Left lung (tissue), 10 donors: Measurements from ENCODE around the gene INSYN2B. TPM values are rescaled to one million over a fixed set of nuclear protein-coding genes. Genes with fewer than 3 reads are reported as not detected.

Experiments
- ATAC-seq: fragments of 200-7000 bp; cut with Tn5 transposase; one replicate; pipeline ENCODE4 v1.9.1; 2020; ENCODE audit warnings: moderate library complexity
- DNase-seq, 4 donors: peaks; one replicate each; pipeline ENCODE4 v3.0.0-alpha.2; 2013 to 2020
- H3K27ac ChIP-seq, 2 donors: fragments of 200-600 bp; sonication (generic) in 1 of 2; one replicate each; pipeline versions ENCODE4 v1.5.0 to v1.8.0; 2020 to 2021
- H3K27me3 ChIP-seq, 2 donors: fragments of 200-600 bp; sonication (generic) in 1 of 2; one replicate each; pipeline versions ENCODE4 v1.5.0 to v1.8.0; 2020 to 2021
- H3K36me3 ChIP-seq, 2 donors: fragments of 200-600 bp; sonication (generic) in 1 of 2; one replicate each; pipeline versions ENCODE4 v1.5.0 to v1.8.0; 2020 to 2021
- H3K4me1 ChIP-seq, 2 donors: fragments of 200-600 bp; one replicate each; pipeline ENCODE4 v1.8.0; 2021
- H3K4me3 ChIP-seq, 2 donors: fragments of 200-600 bp; sonication (generic) in 1 of 2; one replicate each; pipeline versions ENCODE4 v1.5.0 to v1.8.0; 2020 to 2021; ENCODE audit warnings: mild to moderate bottlenecking in 1 of 2
- H3K9me3 ChIP-seq, 2 donors: fragments of 200-600 bp; sonication (generic) in 1 of 2; one replicate each; pipeline versions ENCODE4 v1.5.0 to v1.8.0; 2020 to 2021
- intact Hi-C, 2 donors: fragments of 100-400 bp; cut with DNase I; formaldehyde crosslinking; loops; one replicate each; pipeline versions ENCODE4 v1.11.2 to v1.14.2; 2022
- polyA plus RNA-seq, 6 donors: library from polyadenylated mRNA; unstranded; fragments of 120-200 nt; gene quantifications; one replicate each; pipeline ENCODE4 v1.2.1, GENCODE V29; 2013; ENCODE audit not compliant: insufficient read length in 6 of 6
- total RNA-seq, 2 donors: library from RNA; stranded (reverse); fragmentation: NEBNext Ultra II Directional; extraction: Animal tissue kit (Norgen Biotek cat#: 25700); gene quantifications; one replicate each; pipeline ENCODE4 v1.2.1, GENCODE V29; 2021
- TF ChIP-seq, protein P1 (sequence below), 2 donors: fragments of 200-600 bp; sonication (generic) in 1 of 2; IDR thresholded peaks; one replicate each; pipeline versions ENCODE4 v1.5.0 to v1.8.0; 2021; ENCODE audit warnings: antibody characterized with exemption in 2 of 2
- donor health status: DM: no; HTN: yes; CAD: no.
- donor health status: DM: no; HTN: no; CAD: no.

Gene INSYN2B
- total and polyA plus RNA-seq, 8 donors: 0.10 to 7.0 (median 4.2) TPM

DNA sequence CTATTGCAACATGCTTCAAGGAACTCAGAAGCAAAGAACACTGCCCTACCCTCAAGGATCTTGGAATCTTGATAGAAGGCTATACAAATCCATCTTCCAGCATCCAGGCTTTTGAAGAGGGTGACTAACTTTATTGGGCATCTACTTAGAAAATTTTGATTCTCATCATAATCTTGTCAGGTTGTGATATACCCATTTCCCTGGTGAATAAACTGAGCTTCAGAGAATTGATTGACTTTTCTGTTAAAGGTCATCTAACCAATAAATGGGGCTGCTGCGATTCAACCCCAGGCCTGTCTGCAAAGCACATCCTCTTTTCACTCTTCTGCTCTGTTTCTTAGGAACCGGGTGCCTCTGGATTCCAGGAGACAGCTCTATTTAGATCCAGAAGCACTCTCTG, 19.9 kb upstream of the INSYN2B start:
- intact Hi-C loops: no loop called here
- DNase-seq: no peak
- TF ChIP-seq, protein P1, sequence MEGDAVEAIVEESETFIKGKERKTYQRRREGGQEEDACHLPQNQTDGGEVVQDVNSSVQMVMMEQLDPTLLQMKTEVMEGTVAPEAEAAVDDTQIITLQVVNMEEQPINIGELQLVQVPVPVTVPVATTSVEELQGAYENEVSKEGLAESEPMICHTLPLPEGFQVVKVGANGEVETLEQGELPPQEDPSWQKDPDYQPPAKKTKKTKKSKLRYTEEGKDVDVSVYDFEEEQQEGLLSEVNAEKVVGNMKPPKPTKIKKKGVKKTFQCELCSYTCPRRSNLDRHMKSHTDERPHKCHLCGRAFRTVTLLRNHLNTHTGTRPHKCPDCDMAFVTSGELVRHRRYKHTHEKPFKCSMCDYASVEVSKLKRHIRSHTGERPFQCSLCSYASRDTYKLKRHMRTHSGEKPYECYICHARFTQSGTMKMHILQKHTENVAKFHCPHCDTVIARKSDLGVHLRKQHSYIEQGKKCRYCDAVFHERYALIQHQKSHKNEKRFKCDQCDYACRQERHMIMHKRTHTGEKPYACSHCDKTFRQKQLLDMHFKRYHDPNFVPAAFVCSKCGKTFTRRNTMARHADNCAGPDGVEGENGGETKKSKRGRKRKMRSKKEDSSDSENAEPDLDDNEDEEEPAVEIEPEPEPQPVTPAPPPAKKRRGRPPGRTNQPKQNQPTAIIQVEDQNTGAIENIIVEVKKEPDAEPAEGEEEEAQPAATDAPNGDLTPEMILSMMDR (IDR thresholded peaks at IDR 0.05): no peak

DNA sequence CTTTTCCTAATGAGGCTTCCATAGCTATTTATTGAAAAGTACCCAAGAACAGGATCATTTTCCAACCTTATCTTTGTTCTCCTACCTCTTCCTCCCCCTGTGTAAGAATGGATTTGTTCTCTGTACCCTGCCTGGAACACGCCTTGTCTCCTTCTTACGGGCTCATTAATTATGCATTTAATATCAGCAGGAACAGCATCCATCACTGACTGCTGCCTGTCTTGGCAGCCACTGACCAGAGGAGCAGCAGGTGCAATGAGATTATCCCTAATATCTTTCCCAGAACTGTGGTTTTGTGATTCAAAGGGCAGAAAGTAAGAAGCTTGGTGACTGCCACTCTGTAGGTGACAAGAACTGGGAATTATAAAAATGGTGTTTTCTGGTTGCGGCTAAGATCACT, 19.3 kb upstream of the INSYN2B start:
- TF ChIP-seq, protein P1 (IDR thresholded peaks at IDR 0.05): no peak
- ATAC-seq (no peak), DNase-seq (no peak)
- no peak overlapping the region for H3K27ac ChIP-seq
- intact Hi-C loops: no loop called here
- H3K27me3 ChIP-seq: no peaks in the 10 kb centered on the region
- H3K4me3 ChIP-seq: no peak overlapping the region
- no peaks in the 10 kb centered on the region for H3K9me3 ChIP-seq
- H3K36me3 ChIP-seq: peaks cover 0 to 53% of the 10 kb centered on the region in 2 donors
- H3K4me1 ChIP-seq: no peaks in the 10 kb centered on the region

More for the DNA sequence above, 19.9 kb upstream of the INSYN2B start:
- Histone ChIP-seq H3K4me1 (no peaks in the 10 kb centered on the region), H3K4me3 (no peak overlapping the region), H3K9me3 (no peaks in the 10 kb centered on the region), H3K27me3 (no peaks in the 10 kb centered on the region), H3K27ac (no peak overlapping the region), H3K36me3 (peaks cover 0 to 48% of the 10 kb centered on the region in 2 donors)
- no peak for ATAC-seq

DNA sequence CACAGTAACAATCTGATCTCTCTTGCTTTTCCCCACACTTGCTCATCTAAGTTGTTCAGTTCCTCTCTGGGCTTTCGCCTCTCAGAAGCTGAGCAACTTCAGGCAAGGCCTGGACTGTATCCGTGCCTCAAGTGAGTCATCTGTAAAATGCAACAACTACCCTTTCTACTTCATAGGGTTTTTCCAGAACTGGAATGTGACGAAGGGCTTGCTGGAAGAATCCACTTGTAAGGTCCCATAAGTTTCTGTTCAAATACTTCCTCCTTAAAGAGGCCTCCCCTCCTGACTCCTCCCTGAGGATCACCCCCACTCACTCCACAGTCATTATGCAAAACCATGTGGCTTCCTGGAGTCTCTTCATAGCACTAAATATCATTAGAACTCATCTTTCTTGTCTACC, 17.5 kb upstream of the INSYN2B start:
- intact Hi-C loops: no loop called here
- no peak for DNase-seq
- H3K4me1 ChIP-seq: no peaks in the 10 kb centered on the region
- H3K27ac ChIP-seq: no peak overlapping the region
- ATAC-seq: peak; percentile 74
- H3K36me3 ChIP-seq: peaks cover 0 to 54% of the 10 kb centered on the region in 2 donors
- no peak overlapping the region for H3K4me3 ChIP-seq
- H3K9me3 ChIP-seq: no peaks in the 10 kb centered on the region
- TF ChIP-seq, protein P1 (IDR thresholded peaks at IDR 0.05): no peak
- no peaks in the 10 kb centered on the region for H3K27me3 ChIP-seq

DNA sequence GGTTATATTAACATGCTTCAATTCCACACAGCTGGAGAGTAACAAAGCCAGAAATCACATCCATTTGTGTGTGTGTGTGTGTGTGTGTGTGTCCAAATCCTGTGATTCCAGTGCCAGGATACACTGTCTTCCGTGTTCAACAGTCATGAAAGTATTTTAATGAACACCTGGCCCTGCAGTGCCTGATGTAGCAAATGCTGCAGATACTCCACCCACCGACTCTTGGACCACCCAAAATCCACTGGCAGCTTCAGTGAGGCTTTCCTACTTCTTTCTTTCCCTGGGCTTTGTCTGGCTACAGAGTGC, 13.1 kb upstream of the INSYN2B start:
- H3K4me1 ChIP-seq: no peaks in the 10 kb centered on the region
- no peak overlapping the region for H3K4me3 ChIP-seq
- DNase-seq (no peak), ATAC-seq (no peak)
- peaks cover 0 to 48% of the 10 kb centered on the region in 2 donors for H3K36me3 ChIP-seq
- no peak overlapping the region for H3K27ac ChIP-seq
- intact Hi-C loops: no loop called here
- H3K27me3 ChIP-seq: no peaks in the 10 kb centered on the region
- H3K9me3 ChIP-seq: no peaks in the 10 kb centered on the region
- TF ChIP-seq, protein P1 (IDR thresholded peaks at IDR 0.05): no peak

DNA sequence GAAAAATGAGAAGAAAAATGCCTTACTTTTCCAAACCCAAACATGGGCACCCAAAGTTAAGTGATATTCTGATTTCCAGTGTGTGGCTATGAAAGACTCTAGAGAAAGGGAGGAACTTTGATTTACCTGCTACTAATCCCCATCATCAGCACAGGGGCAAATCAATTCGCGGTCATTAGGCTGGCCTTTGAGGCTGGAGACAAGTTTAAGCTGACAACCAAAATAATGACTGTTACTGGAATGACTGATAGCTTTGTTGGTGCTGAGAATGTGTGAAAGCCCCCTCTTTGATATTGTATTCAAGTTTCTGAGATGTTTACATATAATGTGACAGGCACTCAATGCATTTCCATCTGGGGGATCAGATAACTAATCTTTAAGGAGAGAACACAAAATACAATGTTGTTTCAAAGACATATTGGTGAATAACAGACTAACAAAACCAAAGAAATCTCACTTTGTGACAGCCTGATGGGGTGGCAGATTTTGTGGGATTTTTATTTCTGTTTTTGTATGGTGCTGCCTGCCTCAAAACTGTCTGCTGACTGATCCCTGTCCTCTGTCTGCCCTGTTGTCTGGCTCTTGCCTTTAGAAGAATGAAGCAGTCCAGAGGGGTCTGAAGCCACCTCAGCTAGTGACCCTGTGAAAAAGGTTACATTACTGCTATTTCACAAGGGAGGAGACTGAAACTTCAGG, 12.6 kb upstream of the INSYN2B start:
- Histone ChIP-seq H3K4me3 (no peak overlapping the region), H3K4me1 (no peaks in the 10 kb centered on the region), H3K36me3 (peaks cover 0 to 43% of the 10 kb centered on the region in 2 donors), H3K27ac (no peak overlapping the region), H3K27me3 (no peaks in the 10 kb centered on the region), H3K9me3 (no peaks in the 10 kb centered on the region)
- TF ChIP-seq, protein P1 (IDR thresholded peaks at IDR 0.05): no peak
- ATAC-seq (no peak), DNase-seq (no peak)
- intact Hi-C loops: no loop called here
